ENCODE data around the gene SLC7A8. TPM values are rescaled to one million over a fixed set of nuclear protein-coding genes. Genes with fewer than 3 reads are reported as not detected.

The SLC7A8 gene
- total RNA-seq, 2 experiments from 2014 or later = 4.0 to 11.4 TPM

GRCh38 chr14:23162005-23162404 is 21.5 kb downstream of the SLC7A8 start:
- Histone ChIP-seq H3K36me3 (ENCODE audit: insufficient read depth, low read length) (no peaks in the 10 kb centered on the region), H3K9me3 (ENCODE audit: low read length) (no peaks in the 10 kb centered on the region), H3K4me2 (ENCODE audit: low read length) (no peak overlapping the region), H2AFZ (ENCODE audit: low read length) (no peak overlapping the region), H3K27ac (ENCODE audit: low read depth, low read length, poor library complexity, severe bottlenecking) (no peak overlapping the region), H3K4me3 (ENCODE audit: low read depth, low read length, poor library complexity, severe bottlenecking) (no peak overlapping the region), H3K4me1 (ENCODE audit: insufficient read depth, low read length, poor library complexity, severe bottlenecking) (no peaks in the 10 kb centered on the region), H4K20me1 (ENCODE audit: insufficient read depth, low read length) (no peaks in the 10 kb centered on the region), H3K79me2 (ENCODE audit: insufficient read depth, low read depth, low read length) (no peaks in the 10 kb centered on the region), H3K9me2 (ENCODE audit: insufficient read depth, low read length) (no peaks in the 10 kb centered on the region)
- no peak for DNase-seq (ENCODE audit: low spot score)
- no peak for TF ChIP-seq CTCF (conservative IDR thresholded peaks at IDR 0.05; ENCODE audit: low read length)
- no peak for TF ChIP-seq EZH2phosphoT487 (IDR thresholded peaks at IDR 0.05; ENCODE audit: borderline replicate concordance, low read depth, low read length)
- no TSS peak for BruUV-seq (replicated peaks)
- intact Hi-C loops (cut with micrococcal nuclease; ENCODE audit: unreplicated experiment) = no loop called here
- ChIA-PET CTCF (ENCODE audit: unreplicated experiment) (interaction anchor here (0.6 kb wide), 1 partner anchor 90 kb away, joined by 3 read pairs; no protein-coding TSS in a partner anchor), POLR2A (interaction anchor here (0.5 to 1.0 kb wide), 3 partner anchors 10 to 173 kb away, joined by 3 to 4 read pairs (median 3); no protein-coding TSS in a partner anchor)

GRCh38 chr14:23160924-23161522 is 22.4 kb downstream of the SLC7A8 start:
- H3K27ac ChIP-seq (ENCODE audit: low read depth, low read length, poor library complexity, severe bottlenecking) = no peak overlapping the region
- CTCF ChIA-PET (ENCODE audit: unreplicated experiment) = no interaction called here

More at GRCh38 chr14:23160924-23161522, 22.4 kb downstream of the SLC7A8 start:
- H3K4me2 ChIP-seq (ENCODE audit: low read length) = no peak overlapping the region
- no peaks in the 10 kb centered on the region for H3K4me1 ChIP-seq (ENCODE audit: insufficient read depth, low read length, poor library complexity, severe bottlenecking)
- no peak overlapping the region for H3K4me3 ChIP-seq (ENCODE audit: low read depth, low read length, poor library complexity, severe bottlenecking)
- H3K9me3 ChIP-seq (ENCODE audit: low read length) = no peaks in the 10 kb centered on the region
- no peaks in the 10 kb centered on the region for H3K36me3 ChIP-seq (ENCODE audit: insufficient read depth, low read length)
- TF ChIP-seq EZH2phosphoT487 (IDR thresholded peaks at IDR 0.05; ENCODE audit: borderline replicate concordance, low read depth, low read length) = no peak
- TF ChIP-seq CTCF (conservative IDR thresholded peaks at IDR 0.05; ENCODE audit: low read length) = no peak
- H3K9me2 ChIP-seq (ENCODE audit: insufficient read depth, low read length) = no peaks in the 10 kb centered on the region
- POLR2A ChIA-PET = no interaction called here
- H3K79me2 ChIP-seq (ENCODE audit: insufficient read depth, low read depth, low read length) = no peaks in the 10 kb centered on the region
- H2AFZ ChIP-seq (ENCODE audit: low read length) = no peak overlapping the region
- no TSS peak for BruUV-seq (replicated peaks)
- H4K20me1 ChIP-seq (ENCODE audit: insufficient read depth, low read length) = no peaks in the 10 kb centered on the region
- DNase-seq (ENCODE audit: low spot score) = no peak
- intact Hi-C loops (cut with micrococcal nuclease; ENCODE audit: unreplicated experiment) = no loop called here
